ENCODE data around the gene FRMD5.

GRCh38 chr15:43878446-43878845, 316.6 kb downstream of the FRMD5 start:
- no peak for TF ChIP-seq CTCF (IDR thresholded peaks at IDR 0.05)
- no peak for TF ChIP-seq POLR2A (IDR thresholded peaks at IDR 0.05)
